ENCODE results near the gene SLC25A1. TPM values are rescaled to one million over a fixed set of nuclear protein-coding genes. Genes with fewer than 3 reads are reported as not detected.

Gene SLC25A1
- polyA plus RNA-seq, 2 of the 4 experiments (the other 2 are of a cell fraction), result 11.4 to 60.1 TPM

- ATAC-seq, result no peak
- 84% methylated on average over 4 of the region's 4 CpGs for WGBS (ENCODE audit: missing lambda C conversion rate)
- no peak for FAIRE-seq
- ChIA-PET CTCF (interaction anchor here (0.6 kb wide), 1 partner anchor 719 kb away, joined by 3 read pairs; no protein-coding TSS in a partner anchor), POLR2A (no interaction called here)
- Histone ChIP-seq H3K9me3 (no peaks in the 10 kb centered on the region), H3K4me2 (no peak overlapping the region), H3K27ac (no peak overlapping the region), H3K4me1 (no peaks in the 10 kb centered on the region), H3K4me3 (no peak overlapping the region)
- no peak for DNase-seq (ENCODE audit: low read depth in 1 of 2, low spot score in 1 of 2)
- TF ChIP-seq E2F6 (IDR thresholded peaks at IDR 0.05; ENCODE audit: borderline replicate concordance, low read depth) (no peak), ESRRA (IDR thresholded peaks at IDR 0.05; ENCODE audit: borderline replicate concordance, low read length) (no peak), HOXB13 (CRISPR knock-in tag; IDR thresholded peaks at IDR 0.05; ENCODE audit: low read depth) (no peak), MAZ (IDR thresholded peaks at IDR 0.05; ENCODE audit: borderline replicate concordance, low read depth, low read length) (no peak), FOSB (CRISPR knock-in tag; IDR thresholded peaks at IDR 0.05) (no peak), ZSCAN20 (CRISPR knock-in tag; IDR thresholded peaks at IDR 0.05) (no peak), NR3C1 (IDR thresholded peaks at IDR 0.05) (no peak), GATA3 (IDR thresholded peaks at IDR 0.05; ENCODE audit: borderline replicate concordance) (no peak), ZNF302 (CRISPR knock-in tag; IDR thresholded peaks at IDR 0.05) (no peak), EHMT2 (IDR thresholded peaks at IDR 0.05; ENCODE audit: low read depth) (no peak)
Measured at GRCh38 chr22:19228179-19228578, 49.6 kb upstream of the SLC25A1 start.

GRCh38 chr22:19226428-19226827 is 47.9 kb upstream of the SLC25A1 start:
- CTCF ChIA-PET, result no interaction called here
- no peaks in the 10 kb centered on the region for H3K4me1 ChIP-seq
- POLR2A ChIA-PET, result no interaction called here
- DNase-seq (ENCODE audit: low read depth in 1 of 2, low spot score in 1 of 2) (no peak), FAIRE-seq (no peak), ATAC-seq (no peak)
- H3K4me2 ChIP-seq, result no peak overlapping the region
- TF ChIP-seq BCL3 (IDR thresholded peaks at IDR 0.05), result no peak
- H3K9me3 ChIP-seq, result no peaks in the 10 kb centered on the region
- H3K4me3 ChIP-seq, result no peak overlapping the region
- H3K27ac ChIP-seq, result no peak overlapping the region

- DNase-seq (ENCODE audit: low read depth in 1 of 2, low spot score in 1 of 2), result no peak
- ATAC-seq, result no peak
- Histone ChIP-seq H3K4me2 (no peak overlapping the region), H3K9me3 (no peaks in the 10 kb centered on the region), H3K27ac (no peak overlapping the region), H3K4me3 (no peak overlapping the region), H3K4me1 (no peaks in the 10 kb centered on the region)
- TF ChIP-seq ELK1 (IDR thresholded peaks at IDR 0.05; ENCODE audit: low read depth, low read length), result no peak
- no peak for TF ChIP-seq EHMT2 (IDR thresholded peaks at IDR 0.05; ENCODE audit: low read depth)
- no peak for TF ChIP-seq CHD4 (IDR thresholded peaks at IDR 0.05; ENCODE audit: borderline replicate concordance)
- no peak for TF ChIP-seq KDM1A (IDR thresholded peaks at IDR 0.05; ENCODE audit: low read depth)
- no peak for TF ChIP-seq CTCF (IDR thresholded peaks at IDR 0.05)
- TF ChIP-seq ZC3H11A (IDR thresholded peaks at IDR 0.05), result no peak
- no peak for TF ChIP-seq CBX8 (IDR thresholded peaks at IDR 0.05)
- TF ChIP-seq ESRRA (IDR thresholded peaks at IDR 0.05; ENCODE audit: borderline replicate concordance, low read length), result no peak
- WGBS (ENCODE audit: missing lambda C conversion rate), result 78% methylated on average over 3 of the region's 3 CpGs
- ChIA-PET POLR2A (no interaction called here), CTCF (no interaction called here)
- no peak for FAIRE-seq
Measured at GRCh38 chr22:19225560-19225959, 47.0 kb upstream of the SLC25A1 start.

All from A549 (cell line).